Fibroblast of skin of scalp (primary cell): ENCODE data around the gene CEP170.
"Not testable (repeated sequence)": the region's sequence is repeated elsewhere in the genome, so short reads cannot be mapped to it uniquely, and the experiment has no call there.

Experiments used
- DNase-seq: peaks from one replicate; pipeline ENCODE4 v3.0.0-alpha.2; 2013

The CEP170 gene

DNA sequence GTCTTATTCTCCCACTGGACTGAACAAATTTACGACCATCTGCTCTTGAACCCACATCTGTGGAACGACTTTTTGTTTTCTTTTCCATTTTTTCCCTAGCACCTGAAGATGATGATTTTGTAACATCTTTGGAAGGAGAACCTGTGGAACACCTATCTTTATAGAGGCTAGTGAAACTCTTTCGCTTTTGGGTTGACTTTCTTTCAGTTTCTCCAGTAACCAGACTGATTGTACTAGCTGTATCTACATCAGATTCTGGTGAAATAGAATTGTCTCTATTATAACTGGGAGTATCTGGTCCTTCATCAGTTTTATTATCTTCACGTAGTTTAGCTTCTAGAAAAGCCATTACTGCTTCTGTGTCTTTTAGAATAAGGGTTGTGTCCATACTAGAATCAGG is 90.2 kb downstream of the CEP170 start:
- not testable (repeated sequence) for DNase-seq

DNA sequence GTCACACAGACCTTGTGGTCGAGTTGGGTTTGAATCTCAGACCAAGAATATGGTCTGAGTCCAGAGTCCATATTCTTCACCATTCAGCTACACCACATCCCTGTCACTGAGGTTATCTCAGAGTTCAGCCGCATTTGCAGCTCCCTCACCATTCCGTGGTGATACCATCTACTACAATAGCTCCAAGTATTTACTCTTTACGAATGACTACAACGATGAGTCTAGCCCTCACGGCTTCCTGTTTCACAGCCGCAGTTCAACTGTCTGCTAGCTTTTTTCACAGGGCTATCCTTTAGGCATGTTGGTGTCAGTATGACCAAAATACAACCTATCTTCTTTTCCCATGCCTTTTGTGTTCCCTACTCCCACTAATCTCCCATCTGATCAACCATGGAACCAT is 104.2 kb downstream of the CEP170 start:
- DNase-seq, result not testable (repeated sequence)

DNA sequence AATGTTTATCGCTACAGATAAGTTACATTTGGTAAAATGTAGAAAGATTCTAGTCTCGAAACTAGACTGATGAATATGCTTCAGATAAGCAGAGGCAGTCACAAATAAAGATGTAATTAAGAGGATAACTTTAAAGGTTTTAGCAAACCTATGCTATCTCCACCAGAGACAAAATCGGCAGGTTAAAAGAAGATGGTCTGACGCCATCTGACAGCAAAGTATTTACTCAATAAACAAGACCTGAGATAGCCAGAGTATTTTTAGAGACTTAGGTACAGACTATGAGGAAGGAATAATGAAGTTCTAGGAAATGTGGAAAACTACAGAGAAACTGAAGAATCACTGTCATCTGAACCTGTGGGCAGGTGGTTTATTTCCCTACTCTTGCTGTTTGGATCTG is 106.0 kb downstream of the CEP170 start:
- not testable (repeated sequence) for DNase-seq

DNA sequence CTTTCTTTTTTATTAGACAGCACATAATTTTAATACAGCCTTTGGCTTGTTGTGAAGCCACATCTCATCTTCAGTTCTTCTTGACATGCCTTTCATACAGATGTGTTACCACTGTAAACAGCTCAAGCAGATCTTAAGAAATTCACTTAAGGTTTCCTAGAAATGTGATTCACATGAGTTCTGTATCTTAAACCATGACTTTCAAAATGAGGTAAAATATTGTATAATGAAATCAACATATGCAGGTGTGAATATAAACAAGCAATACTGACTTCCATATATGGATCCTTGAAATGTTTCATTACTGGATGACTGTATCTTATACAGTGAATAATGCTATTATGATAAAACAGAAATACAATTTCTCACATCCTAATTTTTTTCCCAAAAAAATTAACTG is 107.7 kb downstream of the CEP170 start:
- DNase-seq, result not testable (repeated sequence)

DNA sequence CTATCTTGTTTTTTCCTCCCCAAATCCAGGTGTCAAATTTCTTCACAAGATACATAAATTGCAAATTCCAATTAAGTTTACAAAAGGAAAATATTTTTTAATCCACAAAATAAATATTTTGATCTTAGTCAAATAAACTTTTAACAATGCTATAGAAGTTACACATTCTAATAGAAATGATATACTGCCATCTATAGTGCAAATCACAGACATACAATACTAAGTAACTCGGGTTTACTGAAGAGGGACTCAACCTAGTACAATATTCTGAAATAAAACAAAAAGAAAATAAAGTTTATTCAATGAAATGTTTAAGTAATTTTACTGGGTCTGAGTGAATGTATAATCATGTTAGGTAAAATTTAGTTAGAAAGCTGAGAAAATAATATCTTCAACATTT is 114.6 kb downstream of the CEP170 start:
- not testable (repeated sequence) for DNase-seq

DNA sequence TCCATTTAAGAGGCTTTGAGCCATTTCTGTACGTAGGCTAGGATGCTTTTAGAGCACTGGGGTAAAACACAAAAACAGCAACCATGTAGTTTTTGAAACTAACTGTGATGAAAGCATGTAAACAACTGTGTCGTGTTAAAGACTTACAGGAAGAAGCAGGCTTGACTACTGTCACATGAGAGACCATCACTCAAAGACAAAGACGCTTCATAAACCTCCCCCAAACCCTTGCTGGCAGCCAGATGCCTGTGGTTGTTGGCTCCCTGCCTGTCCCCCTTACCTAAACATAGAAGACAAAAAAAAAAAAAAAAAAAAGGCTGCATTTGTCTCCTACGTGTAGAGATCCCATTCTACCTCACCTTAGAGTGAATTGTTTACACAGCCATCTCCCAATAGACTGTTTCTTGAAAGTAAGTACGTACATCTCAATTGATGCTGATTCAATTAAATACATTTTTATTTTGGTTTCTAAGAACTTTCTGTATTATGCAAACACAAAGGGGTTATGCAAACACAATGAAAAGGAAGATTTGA is 132.1 kb downstream of the CEP170 start:
- peak; percentile 18 for DNase-seq

DNA sequence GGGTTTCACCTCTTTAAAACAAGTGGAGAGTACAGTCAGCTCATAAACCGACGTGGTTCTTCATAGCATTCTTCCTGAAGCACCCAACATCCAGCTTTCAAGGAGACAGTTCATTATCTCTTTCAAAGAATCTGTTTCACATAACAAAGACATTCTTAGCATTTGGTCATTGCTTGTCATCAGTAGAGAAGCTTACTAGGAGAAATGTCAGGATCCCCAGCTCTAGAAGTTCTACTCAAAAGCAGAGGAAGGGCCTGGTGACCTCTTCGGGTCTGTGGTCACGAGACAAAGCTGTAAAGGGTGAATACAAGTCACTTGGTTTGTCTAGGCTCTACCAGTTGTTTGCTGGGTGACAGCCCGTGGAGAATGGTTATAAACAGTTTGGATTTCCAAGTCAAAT is 133.1 kb downstream of the CEP170 start:
- DNase-seq, result not testable (repeated sequence)

DNA sequence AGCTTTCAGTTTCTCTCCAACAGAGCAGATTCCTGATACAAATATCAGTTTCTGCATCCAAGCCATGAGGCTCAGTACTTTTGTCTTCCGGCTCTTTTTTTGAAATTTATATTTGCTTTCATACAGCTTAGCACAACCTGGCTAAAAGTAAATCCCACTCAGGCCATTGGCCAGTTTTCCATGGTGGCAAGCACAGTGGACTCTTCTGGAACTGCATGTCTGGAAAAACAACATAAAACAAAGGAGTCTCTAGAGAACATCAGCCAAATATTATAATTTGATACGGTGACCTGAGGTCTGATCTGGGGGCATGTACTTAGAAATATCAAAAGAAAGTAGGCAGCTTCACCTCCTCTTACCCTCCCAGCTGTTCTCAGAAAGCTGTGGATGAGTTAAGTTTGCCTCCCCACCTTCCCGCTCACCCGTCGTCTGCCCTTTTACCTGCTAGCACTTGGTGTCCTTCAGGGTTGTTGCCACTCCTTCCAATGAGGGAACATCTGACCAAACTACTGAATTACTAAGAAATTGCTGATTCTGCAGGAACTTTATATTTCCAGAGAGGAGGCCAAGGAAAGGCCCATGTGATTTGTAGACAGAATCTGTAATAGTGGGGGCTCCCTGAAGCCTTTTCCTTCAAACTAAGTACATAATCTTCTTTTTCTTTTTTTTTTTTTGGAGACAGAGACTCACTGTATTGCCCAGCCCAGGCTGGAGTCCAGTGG is 136.3 kb downstream of the CEP170 start:
- DNase-seq, result not testable (repeated sequence)

DNA sequence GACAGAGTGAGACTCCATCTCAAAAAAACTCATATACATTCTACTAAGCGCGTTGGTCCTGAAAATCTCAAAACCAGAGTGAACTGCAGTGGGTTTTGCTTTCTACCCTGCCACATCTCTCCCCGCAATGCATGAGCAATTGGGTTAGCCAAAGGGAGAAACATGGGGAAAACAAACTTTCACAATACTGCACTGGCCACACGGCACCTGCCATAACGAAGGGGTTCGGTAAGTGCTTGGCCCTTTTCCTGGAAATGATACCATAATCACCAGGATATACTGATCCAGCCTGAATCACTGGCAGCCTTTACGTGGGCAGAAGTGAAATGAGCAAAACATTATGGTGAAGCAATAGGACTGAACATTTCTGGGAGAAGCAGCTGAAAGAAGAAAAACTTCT is 138.9 kb downstream of the CEP170 start:
- not testable (repeated sequence) for DNase-seq

DNA sequence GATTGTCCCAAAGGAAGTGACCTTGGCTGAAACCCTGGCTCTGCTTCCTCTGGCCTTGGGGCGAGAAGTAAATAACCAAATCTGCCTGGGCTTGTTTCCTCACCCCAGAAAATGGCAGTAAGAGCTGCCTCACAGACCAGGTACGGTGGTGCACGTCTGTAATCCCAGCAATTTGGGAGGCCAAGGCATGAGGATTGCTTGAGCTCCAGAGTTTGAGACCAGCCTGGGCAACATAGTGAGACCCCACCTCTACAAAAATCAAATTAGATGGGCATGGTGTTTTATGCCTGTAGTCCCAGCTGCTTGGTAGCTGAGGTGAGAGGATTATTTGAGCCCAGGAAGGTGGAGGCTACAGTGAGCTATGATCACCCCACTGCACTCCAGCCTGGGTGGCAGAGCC is 140.3 kb downstream of the CEP170 start:
- DNase-seq, result not testable (repeated sequence)

DNA sequence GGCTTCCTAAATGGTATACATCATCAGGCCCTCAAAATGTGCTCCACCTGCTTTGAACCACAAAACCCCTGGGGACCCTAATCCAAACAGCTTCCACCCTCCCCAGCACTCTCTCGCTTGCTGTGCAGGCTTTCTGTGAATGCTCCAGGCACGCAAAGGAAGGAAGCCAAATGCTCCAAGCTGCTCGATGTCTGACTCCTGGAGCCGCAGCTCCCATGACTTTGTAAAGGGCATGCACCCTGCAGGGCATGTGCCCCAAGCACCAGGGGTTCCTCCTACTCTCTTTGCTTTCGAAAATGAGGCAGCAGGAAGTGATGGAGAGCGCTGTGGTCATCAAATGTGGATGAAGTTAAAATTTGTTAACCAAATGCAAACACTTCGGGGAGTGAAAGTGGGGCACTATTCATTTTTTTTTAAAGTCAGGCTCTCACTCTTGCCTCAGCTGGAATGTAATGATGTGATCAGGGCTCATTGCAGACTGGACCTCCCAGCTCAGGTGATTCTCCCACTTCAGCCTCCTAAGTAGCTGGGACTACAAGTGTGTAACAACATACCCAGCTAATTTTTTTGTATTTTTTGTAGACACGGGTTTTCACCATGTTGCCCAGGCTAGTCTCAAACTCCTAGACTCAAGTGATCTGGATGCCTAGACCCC is 140.9 kb downstream of the CEP170 start:
- DNase-seq, result peak; percentile 92

DNA sequence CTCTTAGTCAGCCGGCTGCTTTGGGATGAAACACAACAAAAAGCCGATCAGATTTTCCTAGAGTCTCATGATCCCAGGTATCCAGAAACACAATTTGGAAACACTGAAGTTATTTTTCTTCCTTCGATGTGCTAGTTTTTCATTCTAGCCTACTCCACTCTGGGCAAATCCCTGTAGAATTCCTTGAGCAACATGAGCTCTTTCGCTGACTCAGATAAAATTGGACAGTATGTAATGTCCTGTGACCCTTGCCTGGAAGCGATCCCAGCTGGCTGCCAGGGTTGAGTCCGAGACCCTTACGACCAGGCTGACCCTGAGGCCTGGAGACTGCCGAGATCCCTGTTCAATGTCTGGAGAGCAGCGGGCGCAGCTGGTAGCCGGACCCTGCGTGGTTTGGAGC is 147.9 kb downstream of the CEP170 start:
- DNase-seq, result not testable (repeated sequence)

DNA sequence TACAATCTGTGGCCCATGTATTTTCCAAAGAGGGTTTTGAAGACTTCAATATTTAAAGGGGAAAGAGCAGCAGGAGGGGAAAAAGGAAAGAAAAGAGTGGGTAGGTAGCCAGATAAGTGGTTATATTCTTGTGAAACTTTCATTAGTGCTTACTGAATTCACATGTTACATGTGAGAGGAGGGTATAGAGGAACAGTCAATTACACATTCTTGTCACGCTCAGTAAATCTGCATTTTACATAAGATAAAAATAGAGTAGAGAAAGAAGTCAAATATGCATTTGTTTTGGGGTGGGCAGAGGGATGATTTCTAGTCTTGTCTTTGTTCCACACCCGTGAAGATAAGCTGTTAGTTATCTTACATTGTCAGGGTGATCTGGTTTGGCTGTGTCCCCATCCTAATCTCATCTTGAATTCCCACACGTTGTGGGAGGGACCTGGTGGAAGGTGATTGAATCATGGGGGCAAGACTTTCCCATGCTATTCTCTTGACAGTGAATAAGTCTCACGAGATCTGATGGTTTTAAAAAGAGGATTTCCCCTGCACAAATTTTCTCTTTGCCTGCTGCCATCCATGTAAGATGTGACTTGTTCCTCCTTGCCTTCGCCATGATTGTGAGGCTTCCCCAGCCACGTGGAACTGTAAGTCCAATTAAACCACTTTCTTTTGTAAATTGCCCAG is 149.3 kb downstream of the CEP170 start:
- not testable (repeated sequence) for DNase-seq

DNA sequence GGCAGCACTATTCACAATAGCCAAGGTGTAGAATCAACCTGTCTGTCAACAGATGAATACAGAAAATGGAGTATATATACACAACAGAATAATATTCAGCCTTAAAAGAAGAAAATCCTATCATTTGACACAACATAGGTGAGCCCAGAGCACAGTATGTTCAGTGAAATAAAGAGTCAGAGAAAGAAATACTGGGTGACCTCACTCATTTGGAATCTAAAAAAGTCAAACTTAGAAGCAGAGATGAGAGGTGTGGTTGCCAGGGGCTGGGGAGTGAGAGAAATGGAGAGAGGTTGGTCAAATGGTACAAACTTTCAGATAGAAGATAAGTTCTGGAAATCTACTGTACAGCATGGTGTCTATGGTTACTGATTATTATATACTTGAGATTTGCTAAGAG is 150.0 kb downstream of the CEP170 start:
- DNase-seq, result not testable (repeated sequence)

DNA sequence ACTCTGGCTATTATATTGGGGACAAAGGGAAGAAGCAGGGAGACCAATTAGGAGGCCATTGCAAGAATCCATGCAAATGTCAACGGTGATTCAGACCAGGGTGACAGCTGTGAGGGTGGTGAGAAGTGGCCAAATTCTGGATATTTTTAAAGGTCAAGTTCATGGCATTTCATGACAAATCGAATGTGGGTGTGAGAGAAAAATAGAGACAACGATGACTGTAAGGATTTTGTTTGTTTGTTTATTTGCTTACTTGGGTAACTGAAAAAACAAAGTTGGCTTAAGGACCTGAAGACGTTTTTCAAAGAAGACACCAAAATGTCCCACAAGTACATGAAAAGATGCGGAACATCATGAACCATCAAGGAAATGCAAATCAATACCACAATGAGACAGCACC is 150.6 kb downstream of the CEP170 start:
- not testable (repeated sequence) for DNase-seq

DNA sequence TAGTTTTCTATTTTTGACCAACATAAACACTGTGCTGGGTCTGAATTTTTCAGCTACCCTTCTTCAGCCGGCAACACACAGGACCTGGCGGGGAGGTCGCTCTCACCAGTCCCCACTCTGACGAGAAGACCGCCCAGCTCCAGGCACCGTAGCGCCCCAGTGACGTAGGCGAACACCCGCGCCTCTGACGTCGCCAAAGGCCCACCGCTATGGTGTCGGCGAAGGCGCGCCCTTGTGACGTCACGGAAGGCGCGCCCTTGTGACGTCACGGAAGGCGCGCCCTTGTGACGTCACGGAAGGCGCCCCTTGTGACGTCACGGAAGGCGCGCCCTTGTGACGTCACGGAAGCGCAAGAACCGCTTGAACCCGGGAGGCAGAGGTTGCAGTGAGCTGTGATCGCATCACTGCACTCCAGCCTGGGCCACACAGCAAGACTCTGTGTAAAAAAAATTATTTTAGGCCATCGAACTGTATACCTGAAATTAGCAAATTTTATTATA is 153.5 kb downstream of the CEP170 start:
- DNase-seq, result peak; percentile 42

DNA sequence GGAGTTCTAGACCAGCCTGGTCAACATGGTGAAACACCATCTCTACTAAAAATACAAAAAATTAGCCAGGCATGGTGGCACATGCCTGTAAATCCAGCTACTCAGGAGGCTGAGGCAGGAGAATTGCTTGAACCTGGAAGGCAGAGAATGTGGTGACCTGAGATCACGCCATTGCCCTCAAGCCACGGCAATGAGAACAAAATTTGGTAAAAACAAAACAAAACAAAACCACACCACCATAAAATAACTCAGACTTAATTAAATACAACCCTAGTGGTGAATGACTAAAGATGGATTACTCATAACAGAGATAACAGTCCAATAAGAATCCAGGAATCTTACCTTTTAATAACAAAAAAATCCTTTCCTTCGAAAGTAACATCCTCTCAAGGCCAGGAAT is 167.7 kb downstream of the CEP170 start:
- not testable (repeated sequence) for DNase-seq
